ENCODE results near the gene SYNDIG1L.

The SYNDIG1L gene

DNA sequence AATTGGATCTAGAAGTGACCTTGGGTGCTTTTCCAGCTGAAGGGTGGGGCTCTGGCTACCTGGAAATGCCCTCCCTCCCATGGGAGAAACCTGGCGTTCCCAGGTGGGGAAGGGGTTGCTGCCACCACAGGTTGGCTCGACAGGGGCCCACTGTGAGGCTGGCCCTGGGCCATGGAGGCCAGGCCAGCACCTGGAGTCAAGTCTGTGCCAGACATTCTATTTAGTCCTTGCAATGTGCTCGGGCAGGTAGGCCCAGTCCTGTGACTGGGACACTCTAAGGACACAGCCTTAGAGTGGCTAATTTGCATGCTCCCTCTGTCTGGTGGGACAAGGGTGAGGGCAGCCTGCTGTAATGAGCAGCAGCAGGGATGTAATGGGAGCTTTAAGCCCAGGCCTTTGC, 65.8 kb downstream of the SYNDIG1L start:
- H3K4me2 ChIP-seq (ENCODE audit: insufficient read depth, low read length, poor library complexity, severe bottlenecking): no peak overlapping the region
- H2AK5ac ChIP-seq (ENCODE audit: low read depth, low read length): peak overlapping the region; percentile 10
- H2BK120ac ChIP-seq (ENCODE audit: low read depth, low read length): no peak overlapping the region
- no peak overlapping the region for H3K14ac ChIP-seq (ENCODE audit: low read length)
- no peak overlapping the region for H2BK15ac ChIP-seq (ENCODE audit: low read length)
- H2AFZ ChIP-seq (ENCODE audit: low read length): no peak overlapping the region
- H3K36me3 ChIP-seq (replicated peaks in 1 of 2; ENCODE audit: control insufficient read depth in 2 of 2, insufficient read depth in 2 of 2, low read length in 2 of 2): peaks cover 0 to 8% of the 10 kb centered on the region in 2 donors
- H3K9ac ChIP-seq (ENCODE audit: low read depth, low read length, poor library complexity): no peak overlapping the region
- no peak overlapping the region for H2BK12ac ChIP-seq (ENCODE audit: low read length)
- peaks cover 0 to 21% (median 0%) of the 10 kb centered on the region in 3 experiments for H3K27me3 ChIP-seq (ENCODE audit: control insufficient read depth in 3 of 3, insufficient read depth in 3 of 3, low read depth in 1 of 3, low read length in 3 of 3)
- peak overlapping the region; percentile 4 for H3K23ac ChIP-seq (ENCODE audit: low read depth, low read length, poor library complexity)
- WGBS, 2 donors (ENCODE audit: extremely low coverage in 2 of 2, insufficient read length in 2 of 2, insufficient replicate concordance in 1 of 2): no CpG with 5 or more reads among the region's 3 CpGs
- DNase-seq (ENCODE audit: low spot score): no peak
- H3K79me1 ChIP-seq (ENCODE audit: low read depth, low read length): peaks cover 5% of the 10 kb centered on the region
- no peak overlapping the region for H3K4me3 ChIP-seq (ENCODE audit: low read length in 2 of 2)
- H2BK5ac ChIP-seq (ENCODE audit: low read length): no peak overlapping the region
- no peak overlapping the region for H3K4ac ChIP-seq (ENCODE audit: low read length)
- H3K9me3 ChIP-seq (replicated peaks in 1 of 2; ENCODE audit: control insufficient read depth in 2 of 2, insufficient read depth in 1 of 2, low read depth in 1 of 2, low read length in 2 of 2): no peaks in the 10 kb centered on the region
- H4K91ac ChIP-seq (ENCODE audit: low read depth, low read length, poor library complexity): no peak overlapping the region
- H3K4me1 ChIP-seq (ENCODE audit: control insufficient read depth in 2 of 2, insufficient read depth in 1 of 2, low read depth in 1 of 2, low read length in 2 of 2): peaks cover 0 to 22% of the 10 kb centered on the region in 2 donors
- peak overlapping the region; percentile 20 for H3K18ac ChIP-seq (ENCODE audit: low read length)
- H3K27ac ChIP-seq (replicated peaks; ENCODE audit: low read length): no peak overlapping the region
- H4K8ac ChIP-seq (ENCODE audit: low read depth, low read length): no peak overlapping the region

DNA sequence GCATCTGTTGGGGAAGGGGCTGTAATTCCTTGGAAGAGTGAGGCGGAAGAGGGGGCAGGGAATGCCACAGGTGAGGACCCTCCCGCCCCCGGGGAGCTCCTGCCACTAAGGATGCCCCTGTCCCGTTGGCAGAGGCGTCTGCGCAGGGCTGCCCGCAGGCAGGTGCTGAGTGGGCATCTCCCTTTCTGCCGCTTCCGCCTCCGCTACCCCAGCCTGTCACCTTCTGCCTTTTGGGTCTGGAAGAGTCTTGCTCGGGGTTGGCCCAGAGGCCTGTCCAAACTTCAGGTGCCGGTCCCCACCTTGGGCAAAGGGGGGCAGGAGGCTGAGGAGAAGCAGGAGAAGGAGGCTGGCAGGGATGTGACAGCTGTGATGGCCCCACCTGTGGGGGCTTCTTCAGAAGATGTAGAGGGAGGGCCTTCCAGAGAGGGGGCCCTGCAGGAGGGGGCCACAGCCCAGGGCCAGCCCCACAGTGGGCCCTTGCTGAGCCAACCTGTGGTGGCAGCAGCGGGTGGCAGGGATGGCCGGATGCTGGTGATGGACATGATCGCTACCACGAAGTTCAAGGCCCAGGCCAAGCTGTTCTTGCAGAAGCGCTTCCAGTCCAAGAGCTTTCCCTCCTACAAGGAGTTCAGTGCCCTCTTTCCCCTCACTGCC, 67.7 kb downstream of the SYNDIG1L start:
- no peak overlapping the region for H4K8ac ChIP-seq (ENCODE audit: low read depth, low read length)
- no peak overlapping the region for H3K4me2 ChIP-seq (ENCODE audit: insufficient read depth, low read length, poor library complexity, severe bottlenecking)
- no peak overlapping the region for H3K9ac ChIP-seq (ENCODE audit: low read depth, low read length, poor library complexity)
- no peak overlapping the region for H3K4me3 ChIP-seq (ENCODE audit: low read length in 2 of 2)
- no peak overlapping the region for H2BK15ac ChIP-seq (ENCODE audit: low read length)
- no peak overlapping the region for H2BK5ac ChIP-seq (ENCODE audit: low read length)
- no peak overlapping the region for H3K14ac ChIP-seq (ENCODE audit: low read length)
- no peak overlapping the region for H2BK120ac ChIP-seq (ENCODE audit: low read depth, low read length)
- H3K4ac ChIP-seq (ENCODE audit: low read length): no peak overlapping the region
- peaks cover 0 to 13% of the 10 kb centered on the region in 2 donors for H3K4me1 ChIP-seq (ENCODE audit: control insufficient read depth in 2 of 2, insufficient read depth in 1 of 2, low read depth in 1 of 2, low read length in 2 of 2)
- peak overlapping the region; percentile 70 for H2AK5ac ChIP-seq (ENCODE audit: low read depth, low read length)
- no peak for DNase-seq (ENCODE audit: low spot score)
- WGBS, 2 donors (ENCODE audit: extremely low coverage in 2 of 2, insufficient read length in 2 of 2, insufficient replicate concordance in 1 of 2): no CpG with 5 or more reads among the region's 17 CpGs
- peaks cover 5% of the 10 kb centered on the region for H3K79me1 ChIP-seq (ENCODE audit: low read depth, low read length)
- no peak overlapping the region for H3K23ac ChIP-seq (ENCODE audit: low read depth, low read length, poor library complexity)
- no peak overlapping the region for H3K27ac ChIP-seq (replicated peaks; ENCODE audit: low read length)
- no peak overlapping the region for H2AFZ ChIP-seq (ENCODE audit: low read length)
- no peak overlapping the region for H3K18ac ChIP-seq (ENCODE audit: low read length)
- peak overlapping the region; percentile 79 for H2BK12ac ChIP-seq (ENCODE audit: low read length)
- no peak overlapping the region for H4K91ac ChIP-seq (ENCODE audit: low read depth, low read length, poor library complexity)
- H3K27me3 ChIP-seq (ENCODE audit: control insufficient read depth in 3 of 3, insufficient read depth in 3 of 3, low read depth in 1 of 3, low read length in 3 of 3): peaks cover 0 to 12% (median 0%) of the 10 kb centered on the region in 3 experiments
- peaks cover 0 to 8% of the 10 kb centered on the region in 2 donors for H3K36me3 ChIP-seq (replicated peaks in 1 of 2; ENCODE audit: control insufficient read depth in 2 of 2, insufficient read depth in 2 of 2, low read length in 2 of 2)
- H3K9me3 ChIP-seq (replicated peaks in 1 of 2; ENCODE audit: control insufficient read depth in 2 of 2, insufficient read depth in 1 of 2, low read depth in 1 of 2, low read length in 2 of 2): no peaks in the 10 kb centered on the region

DNA sequence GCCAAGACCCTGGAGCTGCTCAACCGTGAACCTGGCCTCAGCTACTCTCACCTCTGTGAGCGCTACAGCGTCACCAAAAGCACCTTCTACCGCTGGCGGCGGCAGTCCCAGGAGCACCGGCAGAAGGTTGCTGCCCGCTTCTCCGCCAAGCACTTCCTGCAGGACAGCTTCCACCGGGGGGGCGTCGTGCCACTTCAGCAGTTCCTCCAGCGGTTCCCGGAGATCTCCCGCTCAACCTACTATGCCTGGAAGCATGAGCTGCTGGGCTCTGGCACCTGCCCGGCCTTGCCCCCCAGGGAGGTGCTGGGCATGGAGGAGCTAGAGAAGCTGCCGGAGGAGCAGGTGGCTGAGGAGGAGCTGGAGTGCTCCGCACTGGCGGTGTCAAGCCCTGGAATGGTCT, 68.4 kb downstream of the SYNDIG1L start:
- Histone ChIP-seq H3K4me3 (ENCODE audit: low read length in 2 of 2) (no peak overlapping the region), H3K18ac (ENCODE audit: low read length) (peak overlapping the region; percentile 46), H3K23ac (ENCODE audit: low read depth, low read length, poor library complexity) (peak overlapping the region; percentile 97), H4K8ac (ENCODE audit: low read depth, low read length) (no peak overlapping the region), H3K4me2 (ENCODE audit: insufficient read depth, low read length, poor library complexity, severe bottlenecking) (no peak overlapping the region), H2BK120ac (ENCODE audit: low read depth, low read length) (peak overlapping the region; percentile 61), H3K14ac (ENCODE audit: low read length) (no peak overlapping the region), H3K79me1 (ENCODE audit: low read depth, low read length) (peaks cover 5% of the 10 kb centered on the region), H3K9ac (ENCODE audit: low read depth, low read length, poor library complexity) (peak overlapping the region; percentile 37), H4K91ac (ENCODE audit: low read depth, low read length, poor library complexity) (no peak overlapping the region), H2BK5ac (ENCODE audit: low read length) (no peak overlapping the region), H2AK5ac (ENCODE audit: low read depth, low read length) (peak overlapping the region; percentile 70), H2BK15ac (ENCODE audit: low read length) (no peak overlapping the region), H3K4me1 (ENCODE audit: control insufficient read depth in 2 of 2, insufficient read depth in 1 of 2, low read depth in 1 of 2, low read length in 2 of 2) (peaks cover 0 to 12% of the 10 kb centered on the region in 2 donors), H3K9me3 (replicated peaks in 1 of 2; ENCODE audit: control insufficient read depth in 2 of 2, insufficient read depth in 1 of 2, low read depth in 1 of 2, low read length in 2 of 2) (no peaks in the 10 kb centered on the region), H3K36me3 (replicated peaks in 1 of 2; ENCODE audit: control insufficient read depth in 2 of 2, insufficient read depth in 2 of 2, low read length in 2 of 2) (peaks cover 0 to 8% of the 10 kb centered on the region in 2 donors), H2BK12ac (ENCODE audit: low read length) (peak overlapping the region; percentile 79), H3K4ac (ENCODE audit: low read length) (no peak overlapping the region), H3K27ac (replicated peaks; ENCODE audit: low read length) (no peak overlapping the region), H3K27me3 (ENCODE audit: control insufficient read depth in 3 of 3, insufficient read depth in 3 of 3, low read depth in 1 of 3, low read length in 3 of 3) (peaks cover 0 to 5% (median 0%) of the 10 kb centered on the region in 3 experiments), H2AFZ (ENCODE audit: low read length) (no peak overlapping the region)
- DNase-seq (ENCODE audit: low spot score): no peak
- no CpG with 5 or more reads among the region's 19 CpGs for WGBS, 2 donors (ENCODE audit: extremely low coverage in 2 of 2, insufficient read length in 2 of 2, insufficient replicate concordance in 1 of 2)

DNA sequence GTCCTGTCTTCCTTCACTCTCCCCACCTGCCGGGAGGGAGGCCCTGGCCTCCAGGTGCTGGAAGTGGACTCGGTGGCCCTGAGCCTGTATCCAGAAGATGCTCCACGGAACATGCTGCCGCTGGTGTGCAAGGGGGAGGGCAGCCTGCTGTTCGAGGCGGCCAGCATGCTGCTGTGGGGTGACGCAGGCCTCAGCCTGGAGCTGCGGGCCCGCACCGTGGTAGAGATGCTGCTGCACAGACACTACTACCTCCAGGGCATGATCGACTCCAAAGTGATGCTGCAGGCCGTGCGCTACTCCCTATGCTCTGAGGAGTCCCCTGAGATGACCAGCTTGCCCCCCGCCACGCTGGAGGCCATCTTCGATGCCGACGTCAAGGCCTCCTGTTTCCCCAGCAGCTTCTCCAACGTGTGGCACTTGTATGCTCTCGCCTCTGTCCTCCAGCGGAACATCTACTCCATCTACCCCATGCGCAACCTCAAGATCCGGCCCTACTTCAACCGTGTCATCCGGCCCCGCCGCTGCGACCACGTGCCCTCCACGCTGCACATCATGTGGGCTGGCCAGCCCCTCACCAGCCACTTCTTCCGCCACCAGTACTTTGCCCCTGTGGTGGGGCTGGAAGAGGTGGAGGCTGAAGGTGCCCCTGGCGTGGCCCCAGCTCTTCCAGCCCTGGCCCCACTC, 69.0 kb downstream of the SYNDIG1L start:
- DNase-seq (ENCODE audit: low spot score): no peak
- Histone ChIP-seq H2AK5ac (ENCODE audit: low read depth, low read length) (peak overlapping the region; percentile 70), H3K4ac (ENCODE audit: low read length) (no peak overlapping the region), H3K9me3 (replicated peaks in 1 of 2; ENCODE audit: control insufficient read depth in 2 of 2, insufficient read depth in 1 of 2, low read depth in 1 of 2, low read length in 2 of 2) (no peaks in the 10 kb centered on the region), H3K79me1 (ENCODE audit: low read depth, low read length) (peaks cover 5% of the 10 kb centered on the region), H3K27ac (replicated peaks; ENCODE audit: low read length) (no peak overlapping the region), H2AFZ (ENCODE audit: low read length) (no peak overlapping the region), H3K9ac (ENCODE audit: low read depth, low read length, poor library complexity) (no peak overlapping the region), H3K4me3 (ENCODE audit: low read length in 2 of 2) (no peak overlapping the region), H2BK15ac (ENCODE audit: low read length) (peak overlapping the region; percentile 43), H4K91ac (ENCODE audit: low read depth, low read length, poor library complexity) (no peak overlapping the region), H3K14ac (ENCODE audit: low read length) (no peak overlapping the region), H3K23ac (ENCODE audit: low read depth, low read length, poor library complexity) (peak overlapping the region; percentile 97), H2BK5ac (ENCODE audit: low read length) (no peak overlapping the region), H3K27me3 (ENCODE audit: control insufficient read depth in 3 of 3, insufficient read depth in 3 of 3, low read depth in 1 of 3, low read length in 3 of 3) (peaks cover 0 to 4% (median 0%) of the 10 kb centered on the region in 3 experiments), H3K4me2 (ENCODE audit: insufficient read depth, low read length, poor library complexity, severe bottlenecking) (no peak overlapping the region), H4K8ac (ENCODE audit: low read depth, low read length) (no peak overlapping the region), H2BK120ac (ENCODE audit: low read depth, low read length) (peak overlapping the region; percentile 61), H3K18ac (ENCODE audit: low read length) (peak overlapping the region; percentile 48), H2BK12ac (ENCODE audit: low read length) (peak overlapping the region; percentile 58), H3K4me1 (ENCODE audit: control insufficient read depth in 2 of 2, insufficient read depth in 1 of 2, low read depth in 1 of 2, low read length in 2 of 2) (peaks cover 0 to 10% of the 10 kb centered on the region in 2 donors), H3K36me3 (replicated peaks in 1 of 2; ENCODE audit: control insufficient read depth in 2 of 2, insufficient read depth in 2 of 2, low read length in 2 of 2) (peaks cover 0 to 8% of the 10 kb centered on the region in 2 donors)
- no CpG with 5 or more reads among the region's 32 CpGs for WGBS, 2 donors (ENCODE audit: extremely low coverage in 2 of 2, insufficient read length in 2 of 2, insufficient replicate concordance in 1 of 2)
